Measurements from ENCODE around the gene NMT2.

NMT2 gene

GRCh38 chr10:15088428-15089261 is 79.8 kb downstream of the NMT2 start, which contains the start of gene ACBD7:
Gene ACBD7, minus strand, starts transcription at chr10:15088776. Its CDS starts 48 bp downstream, at chr10:15088728.
- peak; percentile 82 for DNase-seq

- DNase-seq = no peak
Measured at GRCh38 chr10:15084502-15084922, 84.0 kb downstream of the NMT2 start.

- no peak for DNase-seq
Measured at GRCh38 chr10:15083674-15084501, 84.6 kb downstream of the NMT2 start.

- DNase-seq = no peak
Measured at GRCh38 chr10:15075421-15075820, 93.1 kb downstream of the NMT2 start.

GRCh38 chr10:15072358-15072757 is 96.1 kb downstream of the NMT2 start:
- no peak for DNase-seq

- no peak for DNase-seq
Measured at GRCh38 chr10:15069230-15069629, 99.3 kb downstream of the NMT2 start.

GRCh38 chr10:15068802-15069201 is 99.7 kb downstream of the NMT2 start:
- DNase-seq = no peak

- DNase-seq = no peak
Measured at GRCh38 chr10:15067154-15067553, 101.3 kb downstream of the NMT2 start.

- no peak for DNase-seq
Measured at GRCh38 chr10:15060638-15061037, 107.9 kb downstream of the NMT2 start.

GRCh38 chr10:15059914-15060313 is 108.6 kb downstream of the NMT2 start:
- no peak for DNase-seq

GRCh38 chr10:15058689-15059088 is 109.8 kb downstream of the NMT2 start:
- no peak for DNase-seq

Measured in stimulated activated CD4-positive, alpha-beta T cell treated with anti-CD3 and anti-CD28 coated beads, Interleukin-4, amount 100 ng/mL, for 1 hour (primary cell).